ENCODE measurements around the gene PERM1. TPM values are rescaled to one million over a fixed set of nuclear protein-coding genes. Genes with fewer than 3 reads are reported as not detected.

Gene PERM1
- total RNA-seq, 3 donors from 2014 or later = 0.33 to 1.9 TPM; not detected in 1

GRCh38 chr1:927234-927633 lies 54.7 kb downstream of the PERM1 start:
- DNase-seq (ENCODE audit: low spot score in 2 of 2) = no peak
- Histone ChIP-seq H3K36me3 (no peaks in the 10 kb centered on the region), H3K4me3 (no peak overlapping the region), H3K9me3 (no peaks in the 10 kb centered on the region), H3K4me1 (peaks cover 15% of the 10 kb centered on the region in 2 donors), H3K27me3 (peaks cover 14 to 59% of the 10 kb centered on the region in 2 donors), H3K27ac (no peak overlapping the region)
- TF ChIP-seq CTCF (IDR thresholded peaks at IDR 0.05) (no peak), POLR2A (IDR thresholded peaks at IDR 0.05) (no peak), POLR2AphosphoS5 (IDR thresholded peaks at IDR 0.05) (no peak)
- intact Hi-C loops (cut with DNase I; ENCODE audit: low total_unique reads) = no loop called here

- Histone ChIP-seq H3K9me3 (no peaks in the 10 kb centered on the region), H3K27ac (no peak overlapping the region), H3K27me3 (peaks cover 14 to 68% of the 10 kb centered on the region in 2 donors), H3K4me1 (peaks cover 16 to 23% of the 10 kb centered on the region in 2 donors), H3K4me3 (peak overlapping the region; percentile 33 to 70 (median 54)), H3K36me3 (no peaks in the 10 kb centered on the region)
- no peak for TF ChIP-seq POLR2AphosphoS5 (IDR thresholded peaks at IDR 0.05)
- no peak for TF ChIP-seq POLR2A (IDR thresholded peaks at IDR 0.05)
- TF ChIP-seq CTCF (IDR thresholded peaks at IDR 0.05) = no peak
- no peak for DNase-seq (ENCODE audit: low spot score in 2 of 2)
- intact Hi-C loops (cut with DNase I; ENCODE audit: low total_unique reads) = no loop called here
These were observed 56.1 kb downstream of the PERM1 start for GRCh38 chr1:925561-926421.

Other genes starting within 250 kb of the PERM1 start
- 10 to 100 TPM in 1 of 3 donors, 1 to 10 TPM in 1, under 1 TPM in 1; 0.16 to 23.0 (median 2.9) TPM for gene SAMD11, start 58.2 kb downstream of the PERM1 start, total RNA-seq
- gene NOC2L, start 22.8 kb downstream of the PERM1 start, total RNA-seq = 10 to 100 TPM; 36.2 to 38.7 (median 38.2) TPM
- gene KLHL17, start 21.5 kb downstream of the PERM1 start, total RNA-seq = 10 to 100 TPM in 1 of 3 donors, 1 to 10 TPM in 2; 5.4 to 18.0 (median 10.0) TPM
- gene PLEKHN1, start 15.6 kb downstream of the PERM1 start, total RNA-seq = 1 to 10 TPM in 2 of 3 donors, under 1 TPM in 1; 0.16 to 2.8 (median 1.6) TPM
- 10 to 100 TPM in 2 of 3 donors, 1 to 10 TPM in 1; 8.3 to 36.4 (median 34.2) TPM for gene HES4, start 18.0 kb upstream of the PERM1 start, total RNA-seq
- gene ISG15, start 31.4 kb upstream of the PERM1 start, total RNA-seq = 10 to 100 TPM; 15.5 to 31.5 (median 18.0) TPM
- 10 to 100 TPM in 2 of 3 donors, 1 to 10 TPM in 1; 9.1 to 37.0 (median 30.5) TPM for gene AGRN, start 38.0 kb upstream of the PERM1 start, total RNA-seq
- 1 to 10 TPM in 1 of 3 donors, under 1 TPM in 1, not detected in 1; 0.33 to 2.8 TPM for gene RNF223, start 92.2 kb upstream of the PERM1 start, total RNA-seq
- gene C1orf159, start 134.0 kb upstream of the PERM1 start, total RNA-seq = 10 to 100 TPM in 2 of 3 donors, 1 to 10 TPM in 1; 6.9 to 24.0 (median 12.5) TPM
- under 1 TPM; 0.15 to 0.33 (median 0.16) TPM for gene TTLL10, start 191.8 kb upstream of the PERM1 start, total RNA-seq
- gene TNFRSF18, start 224.5 kb upstream of the PERM1 start, total RNA-seq = 1 to 10 TPM in 2 of 3 donors, not detected in 1; 1.9 to 5.9 TPM
- 1 to 10 TPM in 2 of 3 donors, under 1 TPM in 1; 0.64 to 2.3 (median 1.6) TPM for gene TNFRSF4, start 232.1 kb upstream of the PERM1 start, total RNA-seq
- gene SDF4, start 249.9 kb upstream of the PERM1 start, total RNA-seq = 100 to 1,000 TPM in 1 of 3 donors, 10 to 100 TPM in 2; 58.0 to 111 (median 79.3) TPM

Data from breast epithelium (tissue), 4 donors.